ACC112 (cell line): ENCODE results near the gene FA2H.

Experiments used
- H2AFZ ChIP-seq: fragments of 200-600 bp; sonication (generic); one replicate; pipeline ENCODE4 v1.6.0; 2017; ENCODE audit warnings: antibody characterized with exemption, low read length; ENCODE audit not compliant: unreplicated experiment
- H3K27ac ChIP-seq: fragments of 200-600 bp; sonication (generic); 2 replicates; pipeline ENCODE4 v1.5.1; 2014; ENCODE audit warnings: low read depth, mild to moderate bottlenecking, antibody characterized with exemption, low read length, moderate library complexity
- H3K27me3 ChIP-seq: fragments of 200-600 bp; sonication (generic); 2 replicates; pipeline ENCODE4 v1.6.1; 2014; ENCODE audit warnings: mild to moderate bottlenecking, antibody characterized with exemption, low read length, moderate library complexity, mixed read lengths; ENCODE audit not compliant: insufficient read depth
- H3K36me3 ChIP-seq: fragments of 200-600 bp; sonication (generic); 2 replicates; pipeline ENCODE4 v1.6.1; 2016; ENCODE audit warnings: mild to moderate bottlenecking, antibody characterized with exemption, low read length, moderate library complexity, mixed read lengths; ENCODE audit not compliant: insufficient read depth
- H3K4me1 ChIP-seq: fragments of 200-600 bp; sonication (generic); one replicate; pipeline ENCODE4 v1.6.1; 2016; ENCODE audit warnings: low read length, mixed read lengths; ENCODE audit not compliant: insufficient read depth, unreplicated experiment, control insufficient read depth
- H3K4me3 ChIP-seq: fragments of 200-600 bp; sonication (generic); 2 replicates; pipeline ENCODE4 v1.5.1; 2014; ENCODE audit warnings: mild to moderate bottlenecking, low read depth, low read length
- H3K79me2 ChIP-seq: fragments of 200-600 bp; sonication (generic); one replicate; pipeline ENCODE4 v1.6.0; 2016; ENCODE audit warnings: low read length; ENCODE audit not compliant: control insufficient read depth, unreplicated experiment, insufficient read depth

FA2H gene

GRCh38 chr16:74757349-74757748 lies 17.3 kb downstream of the FA2H start:
- no peak overlapping the region for H3K27ac ChIP-seq
- H3K36me3 ChIP-seq: no peaks in the 10 kb centered on the region
- H3K27me3 ChIP-seq: peaks cover 34% of the 10 kb centered on the region
- H3K4me1 ChIP-seq: peaks cover 4% of the 10 kb centered on the region
- no peak overlapping the region for H3K4me3 ChIP-seq
- H2AFZ ChIP-seq: no peak overlapping the region
- no peaks in the 10 kb centered on the region for H3K79me2 ChIP-seq

- peaks cover 41% of the 10 kb centered on the region for H3K27me3 ChIP-seq
- H3K4me1 ChIP-seq: peaks cover 4% of the 10 kb centered on the region
- no peaks in the 10 kb centered on the region for H3K36me3 ChIP-seq
- H3K4me3 ChIP-seq: no peak overlapping the region
- no peaks in the 10 kb centered on the region for H3K79me2 ChIP-seq
- no peak overlapping the region for H3K27ac ChIP-seq
- no peak overlapping the region for H2AFZ ChIP-seq
Measured at GRCh38 chr16:74756203-74756602, 18.4 kb downstream of the FA2H start.

GRCh38 chr16:74753180-74753579 lies 21.4 kb downstream of the FA2H start:
- H3K4me1 ChIP-seq: peaks cover 4% of the 10 kb centered on the region
- no peaks in the 10 kb centered on the region for H3K36me3 ChIP-seq

GRCh38 chr16:74752756-74753155 lies 21.9 kb downstream of the FA2H start:
- Histone ChIP-seq H3K27me3 (peaks cover 55% of the 10 kb centered on the region), H2AFZ (no peak overlapping the region), H3K4me1 (peaks cover 4% of the 10 kb centered on the region), H3K4me3 (no peak overlapping the region), H3K79me2 (no peaks in the 10 kb centered on the region), H3K36me3 (no peaks in the 10 kb centered on the region), H3K27ac (no peak overlapping the region)

More at GRCh38 chr16:74753180-74753579, 21.4 kb downstream of the FA2H start:
- Histone ChIP-seq H2AFZ (no peak overlapping the region), H3K27ac (no peak overlapping the region), H3K4me3 (no peak overlapping the region), H3K27me3 (peaks cover 54% of the 10 kb centered on the region), H3K79me2 (no peaks in the 10 kb centered on the region)

GRCh38 chr16:74752258-74752657 lies 22.4 kb downstream of the FA2H start:
- Histone ChIP-seq H3K4me1 (peaks cover 4% of the 10 kb centered on the region), H3K4me3 (no peak overlapping the region), H3K79me2 (no peaks in the 10 kb centered on the region), H2AFZ (no peak overlapping the region), H3K36me3 (no peaks in the 10 kb centered on the region), H3K27ac (no peak overlapping the region), H3K27me3 (peaks cover 57% of the 10 kb centered on the region)

- Histone ChIP-seq H2AFZ (no peak overlapping the region), H3K4me3 (no peak overlapping the region), H3K27me3 (peaks cover 51% of the 10 kb centered on the region), H3K36me3 (no peaks in the 10 kb centered on the region), H3K27ac (no peak overlapping the region), H3K4me1 (peaks cover 4% of the 10 kb centered on the region), H3K79me2 (no peaks in the 10 kb centered on the region)
Measured at GRCh38 chr16:74751658-74752057, 23.0 kb downstream of the FA2H start.

- H3K79me2 ChIP-seq: no peaks in the 10 kb centered on the region
Measured at GRCh38 chr16:74749291-74750055, 25.1 kb downstream of the FA2H start.

GRCh38 chr16:74748616-74749026 lies 26.0 kb downstream of the FA2H start:
- H3K4me1 ChIP-seq: peaks cover 8% of the 10 kb centered on the region
- no peaks in the 10 kb centered on the region for H3K36me3 ChIP-seq
- peaks cover 35% of the 10 kb centered on the region for H3K27me3 ChIP-seq
- H3K4me3 ChIP-seq: no peak overlapping the region
- H3K79me2 ChIP-seq: no peaks in the 10 kb centered on the region
- no peak overlapping the region for H2AFZ ChIP-seq
- H3K27ac ChIP-seq: no peak overlapping the region

More at GRCh38 chr16:74749291-74750055, 25.1 kb downstream of the FA2H start:
- peaks cover 4% of the 10 kb centered on the region for H3K4me1 ChIP-seq
- no peak overlapping the region for H3K4me3 ChIP-seq
- no peak overlapping the region for H2AFZ ChIP-seq
- H3K36me3 ChIP-seq: no peaks in the 10 kb centered on the region
- peaks cover 39% of the 10 kb centered on the region for H3K27me3 ChIP-seq
- H3K27ac ChIP-seq: no peak overlapping the region

GRCh38 chr16:74747716-74748615 lies 26.7 kb downstream of the FA2H start:
- Histone ChIP-seq H3K79me2 (no peaks in the 10 kb centered on the region), H3K27ac (no peak overlapping the region), H3K27me3 (peaks cover 31% of the 10 kb centered on the region), H3K4me1 (peaks cover 15% of the 10 kb centered on the region), H3K36me3 (no peaks in the 10 kb centered on the region), H2AFZ (no peak overlapping the region), H3K4me3 (no peak overlapping the region)

- no peaks in the 10 kb centered on the region for H3K36me3 ChIP-seq
- H3K4me1 ChIP-seq: peaks cover 22% of the 10 kb centered on the region
- H3K27me3 ChIP-seq: peaks cover 17% of the 10 kb centered on the region
- no peaks in the 10 kb centered on the region for H3K79me2 ChIP-seq
- H2AFZ ChIP-seq: no peak overlapping the region
- H3K27ac ChIP-seq: no peak overlapping the region
- no peak overlapping the region for H3K4me3 ChIP-seq
Measured at GRCh38 chr16:74745926-74746325, 28.7 kb downstream of the FA2H start.
